Measurements from ENCODE around the gene LONP1. TPM values are rescaled to one million over a fixed set of nuclear protein-coding genes. Genes with fewer than 3 reads are reported as not detected.
"Not testable (repeated sequence)": the region's sequence is repeated elsewhere in the genome, so short reads cannot be mapped to it uniquely, and the experiment has no call there.

LONP1 gene
- total RNA-seq, 2 donors from 2014 or later, result 31.9 to 95.6 TPM

GRCh38 chr19:5742051-5742450 is 22.1 kb upstream of the LONP1 start:
- Histone ChIP-seq H3K36me3 (replicated peaks in 1 of 2; ENCODE audit: insufficient read depth in 1 of 2, low read depth in 2 of 2) (no peaks in the 10 kb centered on the region), H3K9me3 (no peaks in the 10 kb centered on the region), H3K27me3 (no peaks in the 10 kb centered on the region), H3K4me1 (no peaks in the 10 kb centered on the region), H3K27ac (no peak overlapping the region), H3K4me3 (no peak overlapping the region)
- ATAC-seq (no peak), DNase-seq (no peak)
- TF ChIP-seq POLR2A (IDR thresholded peaks at IDR 0.05) (no peak), CTCF (IDR thresholded peaks at IDR 0.05) (no peak)
- intact Hi-C loops (cut with DNase I), result no loop called here
- WGBS, 2 donors, result 76 to 78% methylated on average over 19 of the region's 19 CpGs

GRCh38 chr19:5738423-5738822 is 18.5 kb upstream of the LONP1 start:
- Histone ChIP-seq H3K27ac (no peak overlapping the region), H3K4me3 (no peak overlapping the region), H3K36me3 (replicated peaks in 1 of 2; ENCODE audit: insufficient read depth in 1 of 2, low read depth in 2 of 2) (no peaks in the 10 kb centered on the region), H3K9me3 (no peaks in the 10 kb centered on the region), H3K4me1 (no peaks in the 10 kb centered on the region), H3K27me3 (no peaks in the 10 kb centered on the region)
- WGBS, 2 donors, result 74 to 79% methylated on average over 7 to 8 of the region's 8 CpGs
- DNase-seq (no peak), ATAC-seq (no peak)
- TF ChIP-seq POLR2A (IDR thresholded peaks at IDR 0.05) (no peak), CTCF (IDR thresholded peaks at IDR 0.05) (no peak)
- intact Hi-C loops (cut with DNase I), result no loop called here

GRCh38 chr19:5733172-5733571 is 13.2 kb upstream of the LONP1 start:
- H3K4me3 ChIP-seq; DNase-seq; H3K36me3 ChIP-seq (replicated peaks in 1 of 2; ENCODE audit: insufficient read depth in 1 of 2, low read depth in 2 of 2); H3K27me3 ChIP-seq; intact Hi-C loops (cut with DNase I); H3K9me3 ChIP-seq; ATAC-seq; H3K27ac ChIP-seq; H3K4me1 ChIP-seq: not testable (repeated sequence)
- WGBS, 2 donors, result 81 to 84% methylated on average over 2 of the region's 2 CpGs

GRCh38 chr19:5727453-5728050 is 7.6 kb upstream of the LONP1 start:
- no peak for ATAC-seq
- H3K36me3 ChIP-seq (replicated peaks in 1 of 2; ENCODE audit: insufficient read depth in 1 of 2, low read depth in 2 of 2), result no peaks in the 10 kb centered on the region
- H3K27me3 ChIP-seq, result no peaks in the 10 kb centered on the region
- no peaks in the 10 kb centered on the region for H3K9me3 ChIP-seq
- DNase-seq, result no peak
- H3K27ac ChIP-seq, result no peak overlapping the region
- no peaks in the 10 kb centered on the region for H3K4me1 ChIP-seq
- TF ChIP-seq CTCF (IDR thresholded peaks at IDR 0.05) (no peak), POLR2A (IDR thresholded peaks at IDR 0.05) (no peak)
- no peak overlapping the region for H3K4me3 ChIP-seq
- intact Hi-C loops (cut with DNase I), result no loop called here
- 75 to 81% methylated on average over 4 of the region's 4 CpGs for WGBS, 2 donors

GRCh38 chr19:5719274-5719960 is 529 bp downstream of the LONP1 start:
- Histone ChIP-seq H3K27me3 (no peaks in the 10 kb centered on the region), H3K36me3 (replicated peaks in 1 of 2; ENCODE audit: insufficient read depth in 1 of 2, low read depth in 2 of 2) (no peaks in the 10 kb centered on the region), H3K9me3 (no peaks in the 10 kb centered on the region), H3K27ac (peak overlapping the region; percentile 75 to 98 (median 88)), H3K4me1 (peaks cover 31% of the 10 kb centered on the region), H3K4me3 (peak overlapping the region; percentile 99)
- intact Hi-C loops (cut with DNase I), result no loop called here
- ATAC-seq (no peak), DNase-seq (peak in 1 of 4 donors; percentile 23)
- TF ChIP-seq CTCF (IDR thresholded peaks at IDR 0.05) (no peak), POLR2A (IDR thresholded peaks at IDR 0.05) (no peak)
- 0% methylated on average over 26 to 58 of the region's 58 CpGs for WGBS, 2 donors
